Prostate gland (tissue), 2 donors: Measurements from ENCODE around the gene RABEP2. TPM values are rescaled to one million over a fixed set of nuclear protein-coding genes. Genes with fewer than 3 reads are reported as not detected.
"Not testable (repeated sequence)": the region's sequence is repeated elsewhere in the genome, so short reads cannot be mapped to it uniquely, and the experiment has no call there.

Experiments used
- DNase-seq: peaks from one replicate; pipeline ENCODE4 v3.0.0-alpha.2; 2019; ENCODE audit warnings: low spot score
- H3K27ac ChIP-seq, 2 donors: fragments of 200-600 bp; sonication (generic); 2 replicates each; pipeline ENCODE4 v1.5.1; 2017 to 2019
- H3K27me3 ChIP-seq: fragments of 200-600 bp; sonication (generic); replicated peaks from 2 replicates; pipeline ENCODE4 v1.5.1; 2019; ENCODE audit not compliant: insufficient read depth
- H3K36me3 ChIP-seq, 2 donors: fragments of 200-600 bp; sonication (generic); 1 replicate in 1 of 2; 2 replicates in 1 of 2; pipeline versions ENCODE4 v1.5.1 to v1.8.1; 2017 to 2019
- H3K4me1 ChIP-seq: fragments of 200-600 bp; sonication (generic); replicated peaks from 2 replicates; pipeline ENCODE4 v1.5.1; 2019
- H3K4me3 ChIP-seq, 2 donors: fragments of 200-600 bp; sonication (generic); 2 replicates each; pipeline ENCODE4 v1.5.1; 2017 to 2019
- H3K9me3 ChIP-seq: fragments of 200-600 bp; sonication (generic); 2 replicates; pipeline ENCODE4 v1.5.1; 2017
- CTCF ChIP-seq, 4 experiments: fragments of 200-600 bp in 2 of 4; fragments of 450-650 bp in 2 of 4; sonication (generic) in 2 of 4; IDR thresholded peaks; 1 replicate in 3 of 4; 2 replicates in 1 of 4; pipeline ENCODE4 v1.5.1; 2016 to 2019; ENCODE audit warnings: antibody characterized with exemption in 4 of 4, mild to moderate bottlenecking in 2 of 4, moderate library complexity in 2 of 4
- POLR2A ChIP-seq: fragments of 450-650 bp; IDR thresholded peaks from one replicate; pipeline ENCODE4 v1.6.1; 2016; ENCODE audit warnings: antibody characterized with exemption, mild to moderate bottlenecking
- POLR2AphosphoS5 ChIP-seq: sonication (generic); formaldehyde crosslinking; IDR thresholded peaks from one replicate; pipeline ENCODE4 v1.6.1; 2017; ENCODE audit warnings: antibody characterized with exemption
- WGBS: methylation state at CpG from one replicate; pipeline ENCODE4 v1.1.5; 2018; 5-methylcytosine and 5-hydroxymethylcytosine counted together
- intact Hi-C: fragments of 100-400 bp; cut with DNase I; formaldehyde crosslinking; loops from one replicate; pipeline ENCODE4 v1.14.2; 2022
- total RNA-seq, 2 donors: library from RNA; depleted of rRNA; stranded (reverse); fragments of >200 nt; gene quantifications; one replicate each; pipeline ENCODE4 v1.1.0, GENCODE V29; 2016

The RABEP2 gene
- total RNA-seq, 2 donors from 2014 or later: 128 to 139 TPM

- no peak overlapping the region for H3K4me3 ChIP-seq
- no peaks in the 10 kb centered on the region for H3K27me3 ChIP-seq
- TF ChIP-seq POLR2AphosphoS5 (no peak), CTCF (IDR thresholded peaks at IDR 0.05) (peak in 3 of 4 experiments; percentile 36 to 56 (median 52))
- intact Hi-C loops: no loop called here
- H3K4me1 ChIP-seq: no peaks in the 10 kb centered on the region
- no peaks in the 10 kb centered on the region for H3K9me3 ChIP-seq
- DNase-seq: no peak
- H3K36me3 ChIP-seq: peaks cover 4 to 5% of the 10 kb centered on the region in 2 donors
- WGBS: 89% methylated on average over 18 of the region's 18 CpGs
- H3K27ac ChIP-seq: no peak overlapping the region
Measured at GRCh38 chr16:28873543-28874201, 51.4 kb downstream of the RABEP2 start.

- Histone ChIP-seq H3K9me3 (no peaks in the 10 kb centered on the region), H3K36me3 (peaks cover 5 to 11% of the 10 kb centered on the region in 2 donors)
- intact Hi-C loops: no loop called here
Measured at GRCh38 chr16:28872952-28873351, 52.1 kb downstream of the RABEP2 start.

GRCh38 chr16:28869201-28869600 is 55.8 kb downstream of the RABEP2 start:
- Histone ChIP-seq H3K4me1 (no peaks in the 10 kb centered on the region), H3K4me3 (no peak overlapping the region), H3K36me3 (peaks cover 5 to 11% of the 10 kb centered on the region in 2 donors), H3K27me3 (no peaks in the 10 kb centered on the region), H3K9me3 (no peaks in the 10 kb centered on the region), H3K27ac (no peak overlapping the region)
- 93% methylated on average over 11 of the region's 11 CpGs for WGBS
- no peak for DNase-seq
- no peak for TF ChIP-seq POLR2A
- no peak for TF ChIP-seq CTCF (IDR thresholded peaks at IDR 0.05)
- intact Hi-C loops: no loop called here

More at GRCh38 chr16:28872952-28873351, 52.1 kb downstream of the RABEP2 start:
- DNase-seq: no peak
- TF ChIP-seq POLR2AphosphoS5: no peak
- no peak for TF ChIP-seq CTCF (IDR thresholded peaks at IDR 0.05)
- no peak for TF ChIP-seq POLR2A
- no peaks in the 10 kb centered on the region for H3K4me1 ChIP-seq
- no peaks in the 10 kb centered on the region for H3K27me3 ChIP-seq
- WGBS: 81% methylated on average over 15 of the region's 15 CpGs
- no peak overlapping the region for H3K4me3 ChIP-seq
- no peak overlapping the region for H3K27ac ChIP-seq

GRCh38 chr16:28867646-28868045 is 57.4 kb downstream of the RABEP2 start:
- 94% methylated on average over 9 of the region's 9 CpGs for WGBS
- peaks cover 5 to 11% of the 10 kb centered on the region in 2 donors for H3K36me3 ChIP-seq

GRCh38 chr16:28867241-28867640 is 57.8 kb downstream of the RABEP2 start:
- no peak for DNase-seq
- Histone ChIP-seq H3K27ac (no peak overlapping the region), H3K27me3 (no peaks in the 10 kb centered on the region), H3K36me3 (peaks cover 4 to 11% of the 10 kb centered on the region in 2 donors), H3K9me3 (no peaks in the 10 kb centered on the region), H3K4me3 (no peak overlapping the region), H3K4me1 (no peaks in the 10 kb centered on the region)
- WGBS: 77% methylated on average over 13 of the region's 13 CpGs
- no peak for TF ChIP-seq CTCF (IDR thresholded peaks at IDR 0.05)
- TF ChIP-seq POLR2AphosphoS5: no peak
- no peak for TF ChIP-seq POLR2A
- intact Hi-C loops: no loop called here

More at GRCh38 chr16:28867646-28868045, 57.4 kb downstream of the RABEP2 start:
- H3K9me3 ChIP-seq, H3K27me3 ChIP-seq, H3K4me3 ChIP-seq, intact Hi-C loops, H3K27ac ChIP-seq, DNase-seq, H3K4me1 ChIP-seq: not testable (repeated sequence)
